HG03571 (cell line): ENCODE results near the gene HEY2.
"Not testable (repeated sequence)": the region's sequence is repeated elsewhere in the genome, so short reads cannot be mapped to it uniquely, and the experiment has no call there.

Experiments
- ATAC-seq: cut with Tn5 transposase; IDR thresholded peaks from one replicate; pipeline ENCODE4 v1.9.1; 2021; ENCODE audit not compliant: unreplicated experiment

The HEY2 gene

DNA sequence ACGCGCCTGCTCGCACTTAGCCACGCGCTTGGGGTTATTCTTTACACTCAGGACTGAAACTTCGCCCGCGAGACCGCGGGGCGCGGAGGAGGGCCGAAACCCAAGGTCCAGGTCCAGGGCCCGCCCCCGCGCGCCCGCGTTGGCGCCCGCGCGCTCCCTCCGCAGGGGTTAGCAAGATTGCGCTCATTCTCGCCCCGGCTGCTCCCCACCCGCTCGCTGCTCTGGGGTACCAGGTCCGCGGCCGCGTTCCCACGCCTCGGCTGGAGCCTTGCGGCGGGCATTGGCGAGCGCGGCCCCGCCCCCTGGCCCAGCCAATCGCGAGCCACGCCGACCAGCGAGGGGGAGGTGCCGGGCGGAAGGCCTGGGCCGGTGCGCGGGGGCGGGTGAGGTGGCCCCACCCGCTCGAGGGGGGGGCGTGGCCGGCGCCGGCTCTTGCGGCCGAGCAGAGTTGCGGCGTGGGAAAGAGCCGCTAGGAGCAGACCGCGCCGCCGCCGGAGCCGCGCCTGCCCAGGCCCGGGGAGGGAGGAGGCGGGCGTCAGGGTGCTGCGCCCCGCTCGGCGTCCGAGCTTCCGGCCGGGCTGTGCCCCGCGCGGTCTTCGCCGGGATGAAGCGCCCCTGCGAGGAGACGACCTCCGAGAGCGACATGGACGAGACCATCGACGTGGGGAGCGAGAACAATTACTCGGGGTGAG lies at the start of gene HEY2:
HEY2 (plus strand) TSS at position 460 of the 692 bp plus-strand sequence; CDS start at position 605, 145 bp downstream.
- peak; percentile 89 for ATAC-seq

DNA sequence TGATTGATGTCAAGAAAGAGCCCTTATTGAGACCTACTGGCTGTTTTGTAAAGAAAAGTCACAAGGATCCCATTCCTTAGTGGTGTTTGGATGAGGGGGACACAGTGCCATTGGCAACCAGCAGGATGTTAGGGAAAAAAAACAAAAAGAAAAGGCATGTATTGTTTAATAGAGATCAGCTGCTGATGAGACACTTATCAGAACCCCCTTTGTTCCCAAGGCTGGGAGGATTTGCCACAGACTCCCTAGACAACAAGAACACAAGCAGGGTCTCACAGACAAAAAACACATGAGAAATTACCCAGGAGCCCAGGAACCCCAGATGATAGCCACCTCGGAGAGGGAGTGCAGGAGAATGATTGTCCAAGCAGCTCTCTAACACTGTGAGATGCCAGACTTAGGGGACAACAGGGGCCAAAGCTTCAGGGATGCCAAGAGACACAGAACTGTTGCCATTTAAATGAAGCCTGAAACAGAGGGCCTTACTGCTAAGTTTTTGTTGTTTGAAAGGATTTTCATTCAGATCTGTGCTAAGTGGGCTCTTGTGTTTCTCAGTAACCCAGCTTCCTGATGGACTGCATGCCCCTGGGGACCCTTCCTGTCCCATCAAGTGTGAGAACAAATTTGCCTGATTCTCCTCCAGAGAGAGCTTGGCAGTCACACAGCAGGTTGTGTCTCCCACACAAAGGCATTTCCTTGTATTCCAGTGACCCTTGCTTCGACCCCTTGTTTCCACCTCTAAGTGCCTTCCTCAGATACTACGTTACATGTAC lies 48.7 kb upstream of the HEY2 start:
- ATAC-seq: no peak

- no peak for ATAC-seq
Measured at GRCh38 chr6:125701354-125701668, 48.1 kb upstream of the HEY2 start.

- not testable (repeated sequence) for ATAC-seq
Measured at GRCh38 chr6:125703882-125704281, 45.5 kb upstream of the HEY2 start.

GRCh38 chr6:125707615-125708243 lies 41.7 kb upstream of the HEY2 start:
- no peak for ATAC-seq

GRCh38 chr6:125711013-125711675 lies 38.3 kb upstream of the HEY2 start:
- ATAC-seq: no peak

DNA sequence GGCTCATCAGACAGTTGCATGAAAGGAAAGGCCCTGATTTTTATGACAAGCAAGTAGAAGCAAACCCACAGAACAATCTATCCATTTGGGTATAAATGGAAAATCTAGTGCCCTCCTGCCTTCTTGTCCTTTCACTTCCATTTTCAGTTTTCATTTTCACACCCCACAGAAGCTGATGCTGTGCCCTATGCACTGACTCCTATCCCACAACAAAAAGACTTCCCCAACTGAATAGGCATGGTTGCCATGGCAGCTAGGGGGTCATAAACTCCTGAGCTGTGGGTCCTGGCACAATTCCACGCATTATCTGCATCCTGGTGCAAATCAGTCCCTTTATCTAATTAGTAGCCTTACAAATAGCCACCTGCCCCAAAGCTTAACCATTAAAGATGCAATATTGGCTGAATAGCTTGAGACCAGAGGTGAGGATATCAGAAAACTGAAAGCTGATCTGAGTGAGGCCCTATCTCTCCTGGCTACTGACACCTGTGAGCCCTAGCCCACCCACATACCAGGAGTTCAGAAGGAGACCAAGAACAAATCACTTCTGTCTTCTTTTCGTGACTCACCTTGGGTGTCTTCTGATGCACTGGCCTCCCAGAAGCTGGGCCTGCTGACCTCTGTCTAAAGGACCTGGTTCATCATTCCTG lies 34.9 kb upstream of the HEY2 start:
- peak; percentile 50 for ATAC-seq

- ATAC-seq: peak; percentile 84
Measured at GRCh38 chr6:125717120-125717731, 32.2 kb upstream of the HEY2 start.

DNA sequence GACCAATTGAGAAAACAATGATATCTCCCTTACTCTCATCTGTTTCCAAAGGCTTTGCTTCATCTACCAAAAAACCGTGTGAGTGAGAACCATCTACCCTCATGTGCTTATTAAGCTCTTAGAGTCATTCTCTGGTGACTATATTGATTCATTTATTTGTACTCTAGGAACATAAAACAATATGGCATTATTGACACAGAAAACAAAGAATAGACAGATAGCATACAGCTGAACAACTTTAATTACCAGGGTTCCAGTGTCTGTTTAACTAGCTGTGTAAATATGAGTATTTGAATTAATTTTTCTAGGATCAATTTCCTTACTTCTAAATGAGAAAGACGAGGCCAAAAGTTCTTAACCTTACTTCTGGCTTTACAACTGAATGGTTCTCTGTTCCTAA lies 31.3 kb upstream of the HEY2 start:
- no peak for ATAC-seq

DNA sequence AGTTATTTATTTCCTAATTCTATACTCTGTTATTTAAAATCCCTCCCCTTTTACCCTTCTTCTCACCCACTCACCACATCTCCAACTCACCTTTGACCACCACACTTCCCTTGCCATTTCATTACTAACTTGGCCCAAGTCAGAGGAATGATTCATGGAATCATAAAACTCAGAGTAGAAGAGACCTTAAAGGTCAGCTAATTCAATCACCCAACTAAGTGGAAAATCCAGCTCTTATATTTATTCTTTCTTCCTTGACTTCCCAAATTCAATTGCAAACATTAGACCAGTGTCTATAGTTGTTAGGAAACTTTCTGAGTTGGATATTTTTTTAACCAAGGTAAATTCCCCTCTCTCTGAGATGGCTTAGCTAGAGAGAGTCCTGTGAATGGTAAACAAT lies 26.5 kb upstream of the HEY2 start:
- ATAC-seq: no peak

GRCh38 chr6:125727216-125727615 lies 22.2 kb upstream of the HEY2 start:
- no peak for ATAC-seq

DNA sequence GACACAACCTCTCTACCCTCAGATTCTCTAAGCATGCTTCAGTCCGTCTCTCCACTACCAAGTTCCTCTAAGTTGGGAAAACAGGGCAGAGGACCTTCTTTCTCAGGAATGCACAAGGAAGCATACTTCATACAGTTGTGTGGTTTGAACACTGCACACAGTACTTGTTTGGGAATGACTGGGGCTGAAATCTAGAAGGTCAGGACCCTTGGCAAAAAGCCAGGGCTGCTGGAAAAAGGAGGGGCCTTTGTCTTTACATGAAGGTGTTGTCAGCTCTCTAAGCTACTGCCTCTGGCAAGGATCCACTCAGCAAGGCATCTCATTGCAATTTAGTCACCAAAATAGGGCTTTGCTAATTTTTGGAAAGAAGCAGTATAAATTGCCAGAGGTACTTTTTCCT lies 20.7 kb upstream of the HEY2 start:
- no peak for ATAC-seq

DNA sequence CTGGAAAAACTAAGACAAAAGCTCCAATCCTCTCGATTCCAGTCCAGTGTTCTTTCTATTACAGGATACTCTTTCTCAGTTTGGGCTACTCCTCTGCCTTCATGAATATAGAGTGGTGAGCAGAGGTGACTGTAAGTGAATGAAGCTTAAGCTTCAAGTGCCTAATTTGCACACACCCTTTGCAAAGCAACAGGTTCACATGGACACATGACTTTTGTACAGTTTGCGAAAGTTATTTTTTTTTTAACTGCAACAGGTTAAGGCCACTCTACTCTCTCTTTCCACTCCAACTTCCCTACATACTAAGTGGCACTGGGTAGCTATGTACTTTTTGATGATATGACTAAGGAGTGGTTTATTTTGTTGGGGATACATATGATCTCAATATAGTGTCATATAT lies 19.4 kb upstream of the HEY2 start:
- ATAC-seq: no peak

DNA sequence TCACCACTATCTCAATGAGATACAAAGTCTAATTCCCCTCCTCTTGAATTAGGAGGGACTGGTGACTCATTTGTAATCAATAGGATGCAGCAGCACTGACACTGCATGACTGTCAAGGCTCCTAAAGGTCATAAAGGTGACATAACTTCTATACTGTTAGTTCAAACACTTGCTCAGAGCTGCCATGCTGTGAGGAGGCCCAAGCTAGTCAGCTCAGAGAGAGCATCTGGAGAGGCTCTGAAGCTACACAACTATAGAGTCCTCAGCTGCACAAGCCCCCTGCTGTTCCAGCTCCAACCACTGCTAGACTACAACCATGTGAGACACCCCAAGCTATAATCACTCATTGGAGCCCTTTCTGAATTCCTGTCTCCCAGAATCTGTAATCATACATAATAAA lies 17.0 kb upstream of the HEY2 start:
- ATAC-seq: no peak

DNA sequence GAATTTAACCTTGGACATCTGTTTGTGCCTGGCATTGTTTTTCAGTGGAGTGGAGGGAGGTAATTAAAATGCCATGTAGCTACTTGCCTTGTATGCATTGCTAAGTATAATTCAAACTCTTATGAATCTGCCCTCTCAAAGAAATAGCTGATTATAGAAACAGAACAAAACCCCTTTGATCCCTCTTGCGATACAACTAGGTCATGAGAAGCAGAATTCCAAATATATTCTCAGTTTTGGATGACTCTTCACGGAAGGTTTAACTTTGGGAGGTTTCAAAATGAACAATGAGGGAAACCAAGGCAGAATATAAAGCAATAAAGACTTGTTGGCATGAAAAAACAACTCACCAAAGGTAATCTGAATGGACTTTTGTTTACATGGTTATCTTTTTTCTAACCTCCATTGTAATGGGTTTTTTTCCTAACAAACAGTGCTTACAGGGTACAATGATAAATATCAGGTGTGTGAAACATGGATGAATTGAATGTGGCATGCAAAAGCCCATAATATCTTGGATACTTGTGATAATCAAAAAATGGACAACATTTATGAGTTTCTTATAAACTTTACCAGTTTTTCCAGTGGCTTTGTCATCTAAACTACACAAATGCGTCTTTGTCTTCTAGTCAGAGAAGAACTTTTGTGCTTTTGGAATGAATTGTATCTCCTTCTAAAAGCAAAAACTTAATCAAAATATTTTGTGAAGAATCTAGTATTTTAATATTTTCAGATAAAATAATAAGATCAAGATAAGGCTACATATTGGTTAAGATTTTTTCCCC lies 15.7 kb upstream of the HEY2 start:
- ATAC-seq: no peak

DNA sequence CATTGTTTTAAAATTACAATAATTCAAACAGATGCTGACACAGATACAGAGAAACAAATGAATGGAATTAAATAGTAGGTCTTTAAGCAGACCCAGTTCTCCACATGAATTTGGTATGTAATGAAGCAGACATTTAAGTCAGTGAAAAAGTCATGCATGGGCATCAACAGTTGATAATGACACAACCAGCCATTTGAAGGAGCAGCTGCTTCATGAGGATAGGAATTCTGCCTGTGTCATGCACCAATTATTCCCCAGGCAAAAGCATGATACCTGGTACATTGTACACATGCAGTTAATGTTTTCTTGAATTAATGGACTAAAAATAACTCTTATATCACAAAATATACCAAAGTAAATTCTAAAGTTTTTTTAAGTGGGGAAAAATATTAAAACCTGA lies 11.2 kb upstream of the HEY2 start:
- no peak for ATAC-seq

GRCh38 chr6:125739364-125739763 lies 10.1 kb upstream of the HEY2 start:
- no peak for ATAC-seq

DNA sequence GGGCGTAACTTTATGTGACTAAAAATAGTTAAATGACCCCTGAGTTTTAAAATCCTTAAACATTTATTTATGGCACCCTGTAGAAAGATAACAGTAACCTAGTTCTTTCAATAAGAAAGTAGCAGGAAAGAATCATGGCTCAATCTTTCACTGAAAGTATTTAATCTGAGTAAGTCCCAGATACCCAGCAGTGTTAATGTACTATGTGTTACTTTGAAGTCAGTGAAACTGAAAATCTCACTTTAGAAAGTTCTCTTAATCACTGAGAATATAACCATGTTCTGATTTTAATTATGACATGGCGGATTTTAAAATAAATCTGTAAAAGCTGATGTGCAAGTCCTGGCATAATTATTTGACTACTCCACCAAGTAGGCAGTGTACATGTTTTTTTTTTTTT lies 8.1 kb upstream of the HEY2 start:
- no peak for ATAC-seq

DNA sequence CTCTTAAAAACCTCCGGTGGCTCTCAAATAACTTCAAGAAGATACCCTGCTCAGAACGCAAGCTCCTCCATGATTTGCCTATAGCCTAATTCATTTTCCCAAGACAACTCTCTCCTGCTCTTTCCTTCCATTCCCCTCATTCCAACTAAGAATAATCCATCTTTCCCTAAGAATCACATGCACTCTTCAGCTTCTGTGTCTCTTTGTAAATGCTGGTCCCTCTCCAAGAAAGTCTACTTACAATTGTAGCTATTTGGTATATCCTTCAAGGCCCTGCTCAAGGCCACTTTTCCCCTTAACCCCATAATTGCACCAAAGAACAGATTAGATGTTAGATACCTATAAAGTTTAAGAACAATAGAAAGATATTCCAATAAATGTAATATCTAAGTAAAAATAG lies 7.4 kb upstream of the HEY2 start:
- ATAC-seq: no peak
